ENCODE data around the gene SKP2.
"Not testable (repeated sequence)": the region's sequence is repeated elsewhere in the genome, so short reads cannot be mapped to it uniquely, and the experiment has no call there.

SKP2 gene

DNA sequence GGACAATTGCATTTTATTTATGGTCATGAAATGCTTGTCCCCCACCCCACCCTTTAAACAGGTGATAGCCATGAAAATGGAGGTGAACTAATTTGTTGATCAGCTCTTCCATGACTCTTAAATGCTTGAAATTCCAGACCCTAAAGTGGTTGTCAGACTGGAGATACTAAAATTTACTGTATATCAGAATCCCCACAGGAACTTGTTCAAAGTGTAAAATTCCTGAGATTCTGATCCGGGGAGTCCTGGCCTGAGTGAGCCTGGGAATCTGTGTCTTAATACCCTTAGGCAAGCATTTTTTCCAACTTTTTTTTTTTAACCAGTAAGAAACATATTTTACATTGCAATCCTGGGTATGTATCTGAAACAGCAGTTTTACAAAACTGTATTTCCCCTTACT lies 4.7 kb downstream of the SKP2 start:
- no peak for DNase-seq (ENCODE audit: low read depth, low spot score)

DNA sequence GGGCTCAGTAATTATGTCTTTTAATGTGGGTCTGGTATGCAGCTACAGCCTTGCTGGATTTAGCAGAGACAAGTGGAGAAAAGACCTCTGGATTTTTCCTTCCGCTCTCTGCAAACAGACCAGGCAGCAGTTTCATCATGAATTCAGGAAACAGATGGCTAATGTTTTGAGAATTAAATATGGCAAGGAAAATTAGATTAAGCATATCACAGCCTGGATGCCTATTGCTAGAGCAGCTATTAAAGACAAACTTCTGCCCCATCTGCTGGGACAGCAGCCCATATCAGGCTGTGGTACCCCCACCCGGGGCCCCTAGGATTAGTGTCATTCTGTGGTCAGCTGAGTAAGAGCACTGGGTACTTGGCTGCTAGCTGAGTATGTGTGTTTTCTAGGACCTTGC lies 6.2 kb downstream of the SKP2 start:
- DNase-seq (ENCODE audit: low read depth, low spot score) = no peak

DNA sequence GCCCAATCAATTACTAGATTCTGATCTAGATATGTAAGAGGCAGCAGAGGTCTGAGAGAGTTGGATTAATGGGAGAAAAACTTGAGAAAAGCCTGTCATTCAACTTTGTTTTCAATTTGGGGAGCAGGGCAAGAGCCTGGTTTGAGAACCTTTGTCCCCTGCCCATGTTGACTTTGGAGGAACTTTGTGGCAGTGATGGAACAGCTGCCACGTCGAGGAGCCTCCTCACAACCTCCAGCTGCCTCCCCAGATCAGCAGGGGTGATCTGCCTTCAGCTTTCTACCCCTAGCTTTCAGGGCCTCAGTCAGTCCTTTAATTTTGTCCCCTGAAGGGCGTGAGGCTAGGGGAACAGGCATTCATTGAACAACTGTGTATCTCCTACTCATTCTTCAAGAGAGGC lies 8.7 kb downstream of the SKP2 start:
- DNase-seq (ENCODE audit: low read depth, low spot score) = no peak

DNA sequence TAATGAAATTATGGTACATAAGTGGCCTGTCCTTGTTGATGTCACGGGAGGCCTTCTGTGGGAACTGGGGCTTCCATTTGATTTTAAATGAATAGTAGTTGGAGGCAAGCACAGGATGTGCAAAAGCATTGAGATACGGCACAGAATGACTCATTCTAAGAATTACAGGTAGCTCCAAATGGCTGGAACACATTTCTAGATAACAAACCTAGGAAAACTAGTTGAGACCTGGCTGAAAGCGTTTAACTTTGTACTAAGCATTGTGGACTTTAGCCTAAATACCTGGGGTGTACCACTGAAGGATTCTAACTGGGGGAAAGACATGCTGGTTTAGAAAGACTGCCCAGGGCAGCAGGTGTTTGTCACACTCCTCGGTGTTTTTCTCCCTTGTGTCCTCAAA lies 9.4 kb downstream of the SKP2 start:
- no peak for DNase-seq (ENCODE audit: low read depth, low spot score)

DNA sequence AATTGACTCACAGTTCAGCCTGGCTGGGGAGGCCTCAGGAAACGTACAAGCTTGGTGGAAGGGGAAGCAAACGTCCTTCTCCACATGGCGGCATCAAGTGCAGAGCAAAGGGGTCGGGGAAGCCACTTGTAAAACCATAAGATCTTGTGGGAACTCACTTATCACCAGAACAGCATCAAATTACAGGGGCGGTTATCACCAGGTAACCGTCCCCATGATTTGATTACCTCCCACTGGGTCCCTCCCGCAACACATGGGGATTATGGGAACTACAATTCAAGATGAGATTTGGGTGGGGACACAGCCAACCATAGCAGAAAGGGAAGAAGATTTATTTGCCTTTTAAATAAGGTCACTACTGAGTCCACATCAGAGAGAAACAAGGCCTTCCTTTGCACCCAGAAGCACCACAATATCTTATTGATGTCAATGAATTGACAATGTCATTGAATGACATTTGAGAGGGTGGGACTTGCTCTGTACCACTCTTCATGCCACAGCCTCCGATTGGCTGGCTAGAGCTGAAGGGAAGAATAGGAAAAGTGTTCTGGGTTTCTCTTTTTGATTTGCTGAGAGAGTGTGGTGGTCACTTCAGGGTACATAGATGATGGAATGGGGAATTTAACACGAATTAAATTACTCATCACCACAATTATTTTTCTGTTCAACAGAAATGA lies 11.0 kb downstream of the SKP2 start:
- DNase-seq (ENCODE audit: low read depth, low spot score) = no peak

DNA sequence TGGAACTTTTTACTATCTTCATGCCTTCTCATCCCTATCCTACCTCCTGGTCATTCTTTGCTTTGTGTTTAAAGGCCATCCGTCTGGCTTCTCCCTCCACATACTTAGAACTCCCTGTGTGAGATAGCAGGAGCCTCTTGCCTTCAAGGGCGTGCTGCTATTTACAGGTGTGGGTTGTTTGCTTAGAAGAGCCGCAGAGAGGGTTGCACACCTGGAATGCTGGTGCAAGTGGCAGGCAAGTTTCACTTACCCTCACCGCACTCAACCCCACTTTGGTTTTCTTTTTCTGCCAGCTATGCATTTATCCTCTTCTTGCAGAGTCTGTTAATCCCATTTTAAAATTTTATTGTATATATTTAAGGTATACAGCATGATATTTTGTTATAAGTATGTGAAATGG lies 12.6 kb downstream of the SKP2 start:
- DNase-seq (ENCODE audit: low read depth, low spot score) = no peak

DNA sequence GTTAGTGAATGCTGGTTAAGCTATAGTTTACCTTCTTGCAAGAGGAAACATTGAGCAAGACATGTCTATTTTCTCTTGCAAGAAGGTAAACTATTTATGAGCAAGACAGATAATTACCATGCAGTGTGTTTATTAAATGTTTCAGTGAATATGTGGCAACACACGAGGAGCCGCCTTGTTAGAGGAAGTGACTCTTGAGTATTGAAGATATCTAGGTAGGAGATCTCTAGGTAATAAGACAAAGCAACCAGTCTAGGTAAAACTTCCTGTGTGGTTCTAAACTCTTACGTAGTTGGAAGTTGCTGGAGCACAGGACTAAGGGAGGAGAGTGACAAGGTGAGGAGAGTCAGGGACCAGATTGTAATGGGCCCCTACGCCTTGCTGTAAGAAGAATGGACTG lies 16.8 kb downstream of the SKP2 start:
- no peak for DNase-seq (ENCODE audit: low read depth, low spot score)

DNA sequence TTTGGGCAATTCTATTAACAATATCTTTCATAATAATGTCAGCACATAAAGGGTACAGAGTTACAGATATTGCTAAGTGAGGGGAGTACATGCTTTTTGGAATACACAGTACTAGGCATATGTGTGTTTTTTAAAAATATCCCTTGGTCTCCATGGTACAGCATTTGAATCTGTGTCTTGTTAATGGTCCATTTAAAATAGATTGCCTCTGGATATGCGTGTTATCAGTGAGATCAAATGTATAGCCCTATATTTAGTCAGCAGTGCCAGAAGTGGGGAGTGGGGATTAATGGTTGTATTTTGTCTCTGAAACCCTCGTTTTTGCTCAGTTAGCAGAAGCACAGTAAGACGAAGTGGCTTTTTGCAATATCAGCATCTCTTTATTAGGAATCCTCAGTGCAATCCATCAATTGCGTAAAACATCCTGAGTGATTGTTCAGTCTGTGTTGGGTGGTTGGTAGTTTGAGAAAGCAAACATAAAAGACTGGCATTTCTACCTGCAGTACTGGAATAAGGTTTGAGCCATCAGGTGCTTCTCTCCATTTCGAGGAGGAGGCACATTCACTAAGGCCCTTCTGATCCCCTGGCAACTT lies 19.0 kb downstream of the SKP2 start:
- no peak for DNase-seq (ENCODE audit: low read depth, low spot score)

DNA sequence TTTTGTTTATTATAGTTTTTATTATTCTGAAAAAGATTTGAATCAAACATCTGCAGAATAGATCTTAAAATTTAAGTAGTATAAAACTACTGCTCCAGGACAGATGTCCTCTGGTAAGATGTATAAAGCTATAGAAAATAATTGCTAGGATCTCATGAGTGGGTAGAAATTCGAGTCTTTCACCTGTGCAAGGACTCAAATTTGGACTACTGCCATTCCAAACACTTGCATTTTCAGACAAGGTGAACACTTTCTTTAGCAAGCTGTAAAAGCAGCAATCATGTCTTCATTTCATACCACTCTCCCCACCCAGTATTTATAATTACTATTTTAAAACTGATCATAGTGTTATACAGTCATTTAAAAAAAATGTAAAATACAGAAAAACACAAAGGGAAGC lies 20.7 kb downstream of the SKP2 start:
- no peak for DNase-seq (ENCODE audit: low read depth, low spot score)

DNA sequence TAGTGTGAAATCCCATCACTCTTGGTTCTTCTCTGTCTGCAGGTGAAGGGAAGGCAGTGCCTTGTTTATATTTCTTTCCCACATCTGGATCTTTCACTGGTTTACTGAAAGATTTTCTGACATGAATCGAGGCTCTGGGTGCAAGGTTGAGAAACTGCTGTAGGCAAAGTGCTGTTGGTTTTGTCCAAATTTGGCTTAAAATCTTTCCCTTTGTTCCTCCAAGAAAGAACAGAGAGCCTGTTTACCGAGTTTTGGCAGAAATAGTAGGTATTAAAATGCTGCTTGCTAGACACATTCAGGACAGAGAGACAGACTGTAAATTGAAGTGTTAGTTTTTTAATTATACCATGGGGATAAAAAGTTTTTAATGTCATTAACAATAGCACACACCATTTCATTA lies 21.5 kb downstream of the SKP2 start:
- no peak for DNase-seq (ENCODE audit: low read depth, low spot score)

DNA sequence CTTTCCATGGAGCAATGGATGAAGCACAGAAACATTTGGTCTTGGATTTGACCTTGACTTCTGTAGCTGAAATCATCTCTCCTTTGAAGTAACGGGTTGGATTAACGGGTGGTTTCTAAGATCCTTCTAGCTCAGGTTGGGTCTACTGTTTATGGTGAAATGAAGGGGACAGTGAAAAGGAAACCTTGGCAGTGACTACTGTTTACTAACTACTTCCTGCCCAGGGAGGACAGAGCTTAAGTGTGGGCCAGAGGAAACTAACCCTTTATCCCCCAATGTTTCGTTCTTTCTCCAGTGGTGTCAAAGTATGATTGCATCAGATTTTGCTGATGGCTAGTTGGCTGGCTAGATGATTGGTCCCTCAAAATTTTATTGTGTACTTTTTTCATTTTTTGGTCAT lies 22.2 kb downstream of the SKP2 start:
- DNase-seq (ENCODE audit: low read depth, low spot score) = no peak

DNA sequence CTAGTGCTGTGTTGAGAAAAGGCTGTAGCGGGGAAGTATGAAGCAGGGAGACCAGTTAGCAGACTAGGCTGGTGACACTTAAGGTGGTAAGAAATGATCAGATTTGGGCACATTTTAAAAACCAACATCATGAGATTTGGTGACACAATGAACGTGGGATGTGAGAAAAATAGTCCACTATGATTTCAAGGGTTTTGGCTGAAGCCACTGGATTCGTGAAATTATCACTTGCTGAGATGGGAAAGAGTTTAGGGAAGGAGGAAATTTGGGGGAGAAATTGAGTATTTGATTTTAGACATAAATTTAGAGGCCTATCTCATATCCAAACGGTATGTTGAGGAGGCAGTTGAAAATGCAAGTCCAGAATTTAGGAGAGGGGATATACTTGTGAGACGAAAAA lies 23.1 kb downstream of the SKP2 start:
- no peak for DNase-seq (ENCODE audit: low read depth, low spot score)

DNA sequence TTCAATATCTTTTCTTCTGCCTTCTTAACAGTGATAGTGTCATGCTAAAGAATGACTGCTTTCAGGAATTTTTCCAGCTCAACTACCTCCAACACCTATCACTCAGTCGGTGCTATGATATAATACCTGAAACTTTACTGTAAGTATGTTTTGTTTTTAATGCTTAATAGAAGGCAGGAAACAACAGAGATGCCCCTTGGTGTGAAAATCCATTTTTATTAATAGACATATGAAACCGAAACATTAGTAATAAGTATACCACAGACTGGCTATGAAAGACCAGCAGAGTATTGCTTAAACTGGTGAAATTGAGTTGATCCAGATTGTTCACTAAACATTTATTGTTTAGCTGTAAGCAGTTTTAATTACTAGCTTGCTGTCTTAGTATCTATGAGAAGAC lies 25.2 kb downstream of the SKP2 start:
- DNase-seq (ENCODE audit: low read depth, low spot score) = no peak

DNA sequence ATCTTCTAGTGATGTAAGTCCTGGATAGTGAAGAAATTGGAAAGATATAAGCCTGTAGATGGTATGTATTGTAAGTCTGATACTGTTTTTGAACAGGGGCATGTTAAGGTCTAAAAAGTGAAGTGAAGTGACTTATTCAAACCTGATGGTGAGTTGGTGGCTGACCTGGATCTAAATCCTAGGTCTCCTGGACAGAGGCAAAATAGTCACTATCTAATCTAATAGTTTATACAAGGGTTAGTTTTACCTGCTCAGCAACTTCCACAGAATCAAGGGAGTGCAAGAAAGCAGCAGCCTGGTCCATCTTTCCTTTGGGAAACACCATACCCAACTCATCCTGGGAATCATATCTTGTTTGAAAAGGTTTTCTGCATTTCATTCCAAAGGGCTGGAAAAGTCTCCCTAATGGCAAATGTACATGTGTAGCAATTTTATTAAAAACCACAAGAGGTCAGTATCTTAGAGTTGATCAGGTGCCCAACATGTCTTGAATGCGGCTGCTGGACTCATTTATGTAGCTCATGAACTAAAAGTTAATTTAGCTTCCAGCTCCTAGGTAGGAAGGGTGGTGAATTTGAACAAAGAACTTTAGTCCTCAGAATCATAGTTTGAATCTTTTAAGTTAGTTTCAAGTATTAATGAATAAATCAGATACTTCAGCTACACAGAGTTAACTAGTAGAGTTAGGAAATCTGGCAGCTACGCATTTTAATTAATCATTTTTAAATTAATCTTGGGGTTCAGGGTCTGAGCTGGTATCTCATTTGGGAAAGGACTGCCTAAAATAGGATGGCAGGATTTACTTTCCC lies 26.0 kb downstream of the SKP2 start:
- DNase-seq (ENCODE audit: low read depth, low spot score) = peak; percentile 24

DNA sequence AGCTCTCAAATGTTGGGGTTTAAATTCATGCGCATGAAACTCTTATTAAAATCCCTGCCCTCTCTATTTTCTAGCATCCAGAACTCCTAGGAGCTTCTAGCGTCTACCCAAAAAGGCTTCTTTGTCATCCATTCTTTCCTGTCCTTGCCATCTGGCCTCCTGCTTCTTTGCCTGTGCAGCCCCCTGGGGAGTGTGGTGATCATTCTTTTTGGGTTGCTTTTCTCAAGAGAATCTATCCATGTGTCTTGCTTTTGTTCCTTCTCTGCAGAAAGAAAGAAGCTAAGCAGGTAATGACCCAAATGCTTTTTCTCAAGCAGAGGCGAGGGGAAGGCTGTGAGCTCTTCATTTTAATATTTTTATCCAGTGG lies 26.6 kb downstream of the SKP2 start:
- no peak for DNase-seq (ENCODE audit: low read depth, low spot score)

DNA sequence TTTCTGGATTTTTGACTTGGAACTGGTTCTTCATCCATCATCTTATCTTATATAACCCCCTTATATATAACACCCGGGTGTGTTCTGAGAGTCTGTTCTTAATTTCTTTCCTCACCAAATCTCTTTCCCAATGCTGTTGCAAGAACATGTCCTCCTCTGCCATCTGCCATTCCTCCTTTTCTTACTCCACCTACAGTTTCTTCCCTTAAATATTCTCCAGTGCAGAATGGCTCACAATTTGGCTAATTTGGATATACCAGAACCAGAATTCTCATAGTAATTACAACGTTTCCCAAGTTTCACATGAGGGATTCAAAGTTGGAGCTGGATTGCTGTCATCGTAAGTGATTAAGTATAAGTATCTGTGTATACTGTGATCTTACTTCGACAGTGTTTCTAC lies 28.0 kb downstream of the SKP2 start:
- DNase-seq (ENCODE audit: low read depth, low spot score) = no peak

DNA sequence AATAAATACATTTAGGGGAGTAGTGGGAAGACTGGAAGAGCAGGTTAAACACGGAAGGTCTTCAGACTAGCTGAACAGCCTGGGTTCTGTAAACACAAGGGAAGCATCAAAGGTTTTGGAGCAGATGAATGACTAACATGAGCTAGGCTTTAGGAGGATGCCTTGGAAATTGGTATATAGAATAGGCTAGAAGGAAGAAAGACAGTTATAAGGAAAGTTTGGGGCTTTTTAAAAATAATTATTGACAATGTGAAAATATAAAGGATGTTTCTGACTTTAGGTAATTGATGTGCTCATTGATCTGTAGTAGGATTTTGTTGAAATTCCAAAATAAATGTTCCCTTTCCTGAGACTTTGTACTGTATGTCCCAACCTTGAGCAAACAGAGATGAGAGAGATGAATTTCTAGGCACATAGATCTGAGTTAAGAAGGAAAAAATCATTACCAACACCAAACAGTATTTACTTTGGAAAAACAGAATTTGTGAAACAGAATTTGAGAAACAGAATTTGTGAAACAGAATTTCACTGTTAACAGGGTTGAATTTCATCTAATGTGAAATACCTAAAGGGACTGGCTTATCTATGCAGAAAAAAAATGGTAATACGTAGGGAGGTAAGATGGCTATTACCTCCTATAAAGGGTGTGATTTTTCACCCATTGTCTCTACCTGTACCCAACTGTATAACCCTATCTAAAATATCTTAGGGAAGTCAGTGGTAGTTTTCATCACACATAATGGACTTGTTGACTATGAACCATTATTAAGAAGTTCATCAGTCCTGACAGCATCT lies 28.8 kb downstream of the SKP2 start:
- no peak for DNase-seq (ENCODE audit: low read depth, low spot score)

DNA sequence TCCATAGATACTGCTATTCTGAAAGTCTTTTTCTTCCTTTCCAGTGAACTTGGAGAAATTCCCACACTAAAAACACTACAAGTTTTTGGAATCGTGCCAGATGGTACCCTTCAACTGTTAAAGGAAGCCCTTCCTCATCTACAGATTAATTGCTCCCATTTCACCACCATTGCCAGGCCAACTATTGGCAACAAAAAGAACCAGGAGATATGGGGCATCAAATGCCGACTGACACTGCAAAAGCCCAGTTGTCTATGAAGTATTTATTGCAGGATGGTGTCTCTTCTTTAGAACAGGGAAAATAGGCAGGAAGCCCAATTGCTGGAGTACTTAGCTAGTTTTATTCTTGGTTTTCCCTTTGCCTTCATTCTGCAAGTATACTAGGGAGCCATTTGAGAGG lies 29.9 kb downstream of the SKP2 start:
- no peak for DNase-seq (ENCODE audit: low read depth, low spot score)

DNA sequence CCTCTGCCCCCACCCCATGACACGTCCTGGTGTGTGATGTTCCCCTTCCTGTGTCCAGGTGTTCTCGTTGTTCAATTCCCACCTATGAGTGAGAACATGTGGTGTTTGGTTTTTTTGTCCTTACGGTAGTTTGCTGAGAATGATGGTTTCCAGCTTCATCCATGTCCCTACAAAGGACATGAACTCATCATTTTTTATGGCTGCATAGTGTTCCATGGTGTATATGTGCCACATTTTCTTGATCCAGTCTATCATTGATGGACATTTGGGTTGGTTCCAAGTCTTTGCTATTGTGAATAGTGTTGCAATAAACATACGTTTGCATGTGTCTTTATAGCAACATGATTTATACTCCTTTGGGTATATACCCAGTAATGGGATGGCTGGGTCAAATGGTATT lies 32.5 kb downstream of the SKP2 start:
- not testable (repeated sequence) for DNase-seq (ENCODE audit: low read depth, low spot score)

DNA sequence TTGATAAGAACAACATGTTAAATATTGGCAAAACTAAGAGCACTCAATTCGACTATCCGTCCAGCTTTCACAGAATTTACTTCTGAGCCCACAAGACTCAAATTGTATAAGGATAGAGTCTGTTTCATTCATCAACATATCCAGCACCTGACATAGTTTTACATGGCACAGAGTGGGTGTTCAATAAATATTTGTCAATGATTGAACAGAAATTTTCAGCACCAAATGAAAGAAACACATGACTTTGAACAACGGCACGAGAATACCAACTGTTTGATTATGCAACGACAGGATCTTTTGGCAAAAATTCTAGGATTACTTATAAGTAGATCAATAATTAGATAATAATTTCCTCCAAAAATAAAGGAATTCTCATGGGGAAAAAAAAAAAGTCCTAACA lies 41.8 kb downstream of the SKP2 start:
- DNase-seq (ENCODE audit: low read depth, low spot score) = no peak

DNA sequence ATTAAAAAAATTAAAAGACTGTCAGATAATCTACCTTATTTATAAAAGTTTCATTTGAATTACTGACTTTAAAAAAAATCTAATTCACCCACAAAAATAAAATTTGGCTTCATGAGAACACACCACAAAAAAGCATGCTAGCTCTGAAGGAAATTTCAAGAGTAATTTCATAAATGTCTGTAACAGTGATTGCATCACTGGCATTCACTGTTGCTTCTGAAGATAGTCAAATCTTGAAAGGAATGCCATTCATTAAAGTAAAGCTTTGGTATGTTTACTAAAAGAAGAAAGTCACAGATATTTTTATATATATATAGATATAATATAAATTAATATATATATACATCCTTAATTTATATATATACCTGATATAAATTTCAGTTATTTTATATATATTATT lies 46.4 kb downstream of the SKP2 start:
- DNase-seq (ENCODE audit: low read depth, low spot score) = no peak

DNA sequence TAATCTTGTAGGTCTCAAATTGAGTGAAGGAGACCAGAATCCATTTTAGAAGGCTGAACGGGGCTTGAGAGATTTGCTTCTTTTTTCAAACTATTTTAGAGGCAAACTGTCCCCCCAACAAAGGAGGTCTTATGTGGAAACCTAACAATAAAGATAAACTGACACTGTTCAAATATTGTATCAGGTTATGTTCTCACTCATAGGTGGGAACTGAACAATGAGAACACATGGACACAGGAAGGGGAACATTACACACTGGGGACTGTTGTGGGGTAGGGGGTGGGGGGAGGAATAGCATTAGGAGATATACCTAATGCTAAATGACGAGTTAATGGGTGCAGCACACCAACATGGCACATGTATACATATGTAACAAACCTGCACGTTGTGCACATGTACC lies 46.9 kb downstream of the SKP2 start:
- DNase-seq (ENCODE audit: low read depth, low spot score) = not testable (repeated sequence)

Data from brain pericyte (primary cell).